NCI-H460 (cell line): ENCODE data around the gene KITLG. TPM values are rescaled to one million over a fixed set of nuclear protein-coding genes. Genes with fewer than 3 reads are reported as not detected.
A peak's percentile ranks its signal among the peaks of the same experiment; 100 is the strongest.
"Not testable (repeated sequence)": the region's sequence is repeated elsewhere in the genome, so short reads cannot be mapped to it uniquely, and the experiment has no call there.

ENCODE experiments used
- DNase-seq: peaks from one replicate; pipeline ENCODE4 v3.0.0-alpha.2; 2016; ENCODE audit warnings: low read depth; ENCODE audit errors: extremely low read depth
- polyA plus RNA-seq: library from polyadenylated mRNA; depleted of rRNA; stranded (reverse); fragments of >200 nt; gene quantifications from 2 replicates; pipeline ENCODE4 v1.2.3, GENCODE V29; 2014; cell fraction: nucleus; rRNA removed
- total RNA-seq: library from RNA; depleted of rRNA; stranded (reverse); fragments of >200 nt; shearing (Covaris generic); gene quantifications from 2 replicates; pipeline ENCODE4 v1.2.3, GENCODE V29; 2014; rRNA removed

KITLG gene
- total RNA-seq, result 10.5 TPM in 2 replicates
- 11.0 and 16.8 TPM in 2 replicates for polyA plus RNA-seq

GRCh38 chr12:88580051-88580871, at the start of gene KITLG:
Gene KITLG, minus strand, starts transcription at chr12:88580471. Its CDS starts 193 bp downstream, at chr12:88580278.
- DNase-seq, result peak; percentile 81

- DNase-seq, result no peak
Observed at GRCh38 chr12:88628856-88629509, 48.7 kb upstream of the KITLG start.

DNA sequence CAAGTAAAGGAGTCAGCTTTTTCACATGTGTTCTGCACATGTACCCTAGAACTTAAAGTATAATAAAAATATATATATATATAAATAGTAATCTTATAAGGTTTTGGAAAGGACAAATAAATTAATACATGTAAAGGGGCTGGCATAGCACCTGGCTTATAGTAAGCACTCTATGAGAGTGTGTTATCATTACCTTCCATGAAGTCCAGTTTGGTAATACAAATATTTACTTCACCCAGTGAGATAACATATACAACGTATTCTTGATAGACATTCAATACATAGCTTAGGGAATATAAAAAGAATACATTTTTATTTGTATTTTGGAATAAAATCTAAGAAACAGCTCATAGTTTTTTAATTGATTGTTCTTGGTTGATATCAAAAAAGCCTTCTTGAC, 47.8 kb upstream of the KITLG start:
- not testable (repeated sequence) for DNase-seq

GRCh38 chr12:88627501-88627900, 47.2 kb upstream of the KITLG start:
- no peak for DNase-seq

GRCh38 chr12:88625356-88625755, 45.1 kb upstream of the KITLG start:
- no peak for DNase-seq

DNA sequence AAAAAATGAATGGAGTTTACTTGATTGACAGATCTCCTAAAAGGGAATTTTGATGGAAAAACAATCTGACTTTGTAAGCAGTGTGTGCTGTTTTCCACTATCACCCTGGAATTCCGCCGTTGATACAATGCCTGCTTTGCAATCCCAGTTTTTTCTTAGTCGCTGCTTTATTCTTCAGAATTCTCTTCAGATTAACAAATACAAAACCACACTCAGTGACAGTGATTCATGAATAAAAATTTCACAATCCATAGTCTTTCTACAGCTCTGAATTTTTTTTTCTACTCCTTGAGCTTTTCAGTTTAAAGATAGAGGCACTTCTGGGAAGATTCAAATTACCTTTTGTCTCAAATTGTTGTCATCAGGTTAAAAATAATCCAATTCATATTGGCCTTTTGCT, 44.6 kb upstream of the KITLG start:
- no peak for DNase-seq

DNA sequence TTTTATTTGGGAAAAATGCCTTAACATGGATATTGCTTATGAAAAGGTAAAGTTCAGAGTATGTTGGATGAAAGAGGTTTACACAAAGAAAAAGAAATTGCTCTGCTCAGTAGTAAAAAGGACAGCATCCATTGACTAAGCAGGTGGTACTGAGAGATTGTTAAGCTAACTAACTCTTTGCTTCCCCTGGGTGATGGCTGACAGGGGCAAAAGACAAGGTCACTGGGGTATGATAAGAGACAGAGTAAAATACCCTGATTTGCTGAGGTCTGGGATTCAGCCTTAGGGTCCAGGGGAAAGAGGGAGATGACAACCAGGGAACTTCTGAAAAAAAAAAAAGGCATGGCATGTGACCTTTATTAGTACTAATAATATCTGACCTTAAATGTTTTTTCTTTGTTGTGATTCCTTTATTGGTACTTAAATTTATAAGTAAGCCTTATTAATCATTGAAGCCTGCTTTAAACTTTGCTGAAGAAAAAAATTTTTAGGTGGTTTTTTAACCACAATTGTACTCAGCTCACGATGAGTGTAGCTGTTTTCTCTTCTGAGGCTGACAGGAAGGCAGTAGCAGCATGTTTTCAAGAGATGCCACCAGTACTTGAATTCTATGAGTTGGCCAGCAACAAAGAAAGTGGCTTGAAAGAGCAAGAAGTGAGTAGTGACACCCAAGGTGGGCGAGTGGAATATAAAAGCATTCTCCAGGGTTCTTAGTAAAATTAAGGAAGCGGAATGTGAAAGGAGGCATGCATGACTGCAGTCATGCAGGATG, 43.7 kb upstream of the KITLG start:
- DNase-seq, result no peak

DNA sequence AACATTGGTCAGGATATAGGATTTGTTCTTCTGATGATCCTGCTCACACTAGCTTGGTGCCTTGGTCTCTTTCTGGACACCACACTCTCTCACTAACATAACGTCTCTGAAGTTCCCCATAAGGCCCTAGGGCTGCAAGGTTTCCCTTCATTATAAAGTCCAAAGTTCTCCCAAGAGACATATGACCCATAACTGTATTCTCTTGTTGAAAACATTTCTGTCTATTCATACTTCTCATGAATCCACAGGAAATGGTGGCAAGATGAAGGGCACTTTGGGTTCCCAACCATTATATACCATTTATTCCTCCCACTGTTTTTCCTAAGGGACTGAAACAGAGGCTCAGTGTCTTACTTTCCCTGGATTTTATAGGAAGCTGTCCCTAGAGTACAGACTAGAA, 37.1 kb upstream of the KITLG start:
- DNase-seq, result no peak

DNA sequence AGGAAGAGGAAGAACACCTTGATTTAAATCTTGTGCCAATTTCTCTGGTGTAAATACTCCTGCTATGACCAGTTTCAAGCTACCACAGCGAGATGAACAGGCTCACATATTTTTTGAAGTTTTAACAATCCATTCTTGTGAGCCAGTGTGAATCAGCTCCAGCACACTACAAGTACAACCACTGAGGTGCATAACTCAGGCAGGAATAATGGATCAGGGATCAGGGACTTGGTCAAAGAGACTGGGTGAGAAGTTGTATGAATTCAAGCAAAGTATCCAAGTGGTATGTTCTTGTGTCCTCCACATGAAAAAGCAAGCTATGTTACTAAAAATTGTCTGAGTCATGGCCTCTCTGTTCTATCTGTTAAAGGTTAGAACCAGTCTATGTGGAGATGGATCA, 35.2 kb upstream of the KITLG start:
- DNase-seq, result no peak

- DNase-seq, result no peak
Observed at GRCh38 chr12:88604646-88605045, 24.4 kb upstream of the KITLG start.

DNA sequence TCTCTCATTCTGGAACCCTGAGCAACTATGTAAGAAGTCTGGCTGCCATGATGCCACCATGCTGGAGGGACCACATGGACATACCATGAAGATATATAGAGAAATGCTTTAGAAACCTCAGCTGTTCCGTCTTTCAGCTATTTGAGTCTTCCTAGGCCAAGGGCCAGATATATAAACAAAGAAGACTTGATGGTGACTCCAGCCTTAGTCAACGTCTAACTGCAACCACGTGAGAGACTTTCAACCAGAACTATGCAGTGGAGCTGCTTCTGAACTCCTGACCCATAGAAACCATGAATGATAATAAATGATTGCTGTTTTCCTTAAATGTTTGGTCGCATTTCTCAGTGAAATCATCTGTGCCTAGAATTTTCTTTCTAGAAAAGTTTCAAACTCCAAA, 20.0 kb upstream of the KITLG start:
- DNase-seq, result no peak

- DNase-seq, result no peak
Observed at GRCh38 chr12:88597365-88597764, 17.1 kb upstream of the KITLG start.

DNA sequence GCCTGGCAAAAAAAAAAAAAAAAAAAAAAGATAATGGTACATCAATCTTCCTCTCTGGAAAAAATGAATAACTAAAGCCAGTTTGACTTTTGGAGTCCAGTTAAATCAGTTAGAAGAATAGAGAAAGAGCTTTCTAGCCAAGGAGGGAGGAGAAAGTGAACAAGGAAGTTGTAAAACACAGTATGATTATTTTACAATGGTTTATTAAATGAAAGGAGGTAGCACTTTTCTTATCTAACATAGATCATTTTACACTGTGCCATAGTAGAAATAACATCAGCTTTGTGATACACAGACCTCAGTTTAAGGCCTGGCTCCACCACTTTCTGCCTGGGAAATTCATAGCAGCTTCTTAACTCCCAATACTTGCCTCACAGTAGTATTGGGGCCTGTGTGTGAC, 15.4 kb upstream of the KITLG start:
- DNase-seq, result no peak

DNA sequence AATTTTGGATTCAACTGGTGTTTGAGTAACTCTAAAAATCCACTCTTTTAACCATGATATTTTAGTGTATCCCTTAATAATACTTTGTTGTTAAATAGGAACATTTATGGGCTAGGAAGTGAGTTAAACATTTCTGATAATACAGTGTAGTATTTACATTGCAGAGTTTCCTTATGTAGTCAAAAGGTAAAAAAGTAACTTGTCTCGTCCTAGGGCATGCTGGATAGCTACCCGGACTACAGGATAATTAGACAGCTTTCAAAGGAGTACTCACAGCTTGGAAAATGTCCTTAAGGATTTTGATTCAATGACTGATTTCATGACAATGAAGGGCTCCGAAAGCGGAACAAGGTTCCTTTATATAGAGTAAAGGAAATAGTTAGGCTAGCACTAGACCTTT, 14.5 kb upstream of the KITLG start:
- no peak for DNase-seq

DNA sequence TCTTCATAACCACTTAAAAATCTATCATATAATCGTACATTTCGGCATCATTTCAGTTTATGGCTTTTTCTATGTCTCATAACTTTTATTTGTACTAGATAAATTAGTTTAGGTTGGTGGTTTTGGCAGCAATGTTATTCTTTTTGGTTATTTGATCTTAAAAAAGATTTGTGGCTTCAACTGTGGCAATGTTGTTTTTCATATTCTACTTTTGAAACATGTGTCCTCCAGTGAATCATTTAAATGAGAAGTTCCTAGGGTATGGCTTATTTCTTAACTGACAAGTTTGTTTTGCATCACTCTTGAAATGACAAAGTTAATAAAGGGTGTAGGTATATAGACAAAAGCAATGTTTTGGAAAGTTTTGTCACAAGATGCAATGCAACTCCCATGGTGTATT, 11.1 kb upstream of the KITLG start:
- DNase-seq, result no peak

- no peak for DNase-seq
Observed at GRCh38 chr12:88590851-88591250, 10.6 kb upstream of the KITLG start.

DNA sequence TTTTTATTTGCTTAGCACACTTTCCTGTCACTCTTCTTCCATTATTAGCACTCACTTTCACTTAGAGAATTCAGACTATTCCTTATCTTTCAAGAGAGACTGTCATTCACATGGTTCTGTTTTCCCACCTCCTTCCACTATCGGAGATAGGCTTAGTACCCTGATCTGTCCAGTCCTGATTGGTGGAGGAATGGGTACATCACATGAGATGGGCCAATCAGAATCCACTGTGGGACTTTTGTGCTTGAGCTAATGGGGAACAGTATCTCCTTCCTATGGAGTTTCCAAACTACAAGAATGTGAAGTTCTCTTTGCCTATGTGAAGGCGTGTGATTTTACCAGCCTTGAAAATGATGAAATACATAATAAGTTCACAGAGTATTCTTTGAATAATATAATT, 4.8 kb upstream of the KITLG start:
- no peak for DNase-seq

- DNase-seq, result no peak
Observed at GRCh38 chr12:88579601-88580050, 645 bp downstream of the KITLG start.

- DNase-seq, result peak; percentile 62
Observed at GRCh38 chr12:88579161-88579517, 1.1 kb downstream of the KITLG start.

GRCh38 chr12:88578276-88579160, 1.8 kb downstream of the KITLG start:
- DNase-seq, result no peak
